AG09319 (cell line): ENCODE measurements around the gene ATF6B.
"Not testable (repeated sequence)": the region's sequence is repeated elsewhere in the genome, so short reads cannot be mapped to it uniquely, and the experiment has no call there.

ENCODE experiments used
- DNase-seq: peaks from one replicate; pipeline ENCODE4 v3.0.0-alpha.2; 2010; ENCODE audit warnings: low read depth; ENCODE audit errors: extremely low read depth
- TF ChIP-seq, protein P1 (sequence below): IDR thresholded peaks from 2 replicates; pipeline ENCODE4 v1.5.1; 2011; ENCODE audit warnings: low read depth, mild to moderate bottlenecking, inconsistent platforms, low read length, moderate library complexity

The ATF6B gene

DNA sequence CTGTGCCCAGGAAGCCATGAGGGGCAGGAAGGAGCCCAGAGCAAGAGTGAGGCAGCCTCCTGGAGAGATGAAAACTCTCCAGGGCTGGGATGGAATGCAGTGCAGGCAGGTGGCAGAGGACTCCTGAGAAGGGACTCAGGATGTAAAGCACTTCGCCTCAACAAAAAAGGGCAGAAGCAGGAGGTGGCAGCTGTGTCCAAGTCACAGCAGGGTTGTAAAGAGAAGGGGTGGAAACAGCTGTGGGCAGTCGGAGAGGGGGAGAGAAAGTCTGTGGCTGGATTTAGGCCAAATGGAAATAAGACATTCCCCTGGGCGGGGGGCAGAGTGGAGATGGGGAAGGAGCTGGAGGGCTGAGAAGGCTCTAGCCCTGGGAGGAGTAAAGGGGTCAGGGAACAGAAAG is 54.9 kb downstream of the ATF6B start:
- TF ChIP-seq, protein P1, sequence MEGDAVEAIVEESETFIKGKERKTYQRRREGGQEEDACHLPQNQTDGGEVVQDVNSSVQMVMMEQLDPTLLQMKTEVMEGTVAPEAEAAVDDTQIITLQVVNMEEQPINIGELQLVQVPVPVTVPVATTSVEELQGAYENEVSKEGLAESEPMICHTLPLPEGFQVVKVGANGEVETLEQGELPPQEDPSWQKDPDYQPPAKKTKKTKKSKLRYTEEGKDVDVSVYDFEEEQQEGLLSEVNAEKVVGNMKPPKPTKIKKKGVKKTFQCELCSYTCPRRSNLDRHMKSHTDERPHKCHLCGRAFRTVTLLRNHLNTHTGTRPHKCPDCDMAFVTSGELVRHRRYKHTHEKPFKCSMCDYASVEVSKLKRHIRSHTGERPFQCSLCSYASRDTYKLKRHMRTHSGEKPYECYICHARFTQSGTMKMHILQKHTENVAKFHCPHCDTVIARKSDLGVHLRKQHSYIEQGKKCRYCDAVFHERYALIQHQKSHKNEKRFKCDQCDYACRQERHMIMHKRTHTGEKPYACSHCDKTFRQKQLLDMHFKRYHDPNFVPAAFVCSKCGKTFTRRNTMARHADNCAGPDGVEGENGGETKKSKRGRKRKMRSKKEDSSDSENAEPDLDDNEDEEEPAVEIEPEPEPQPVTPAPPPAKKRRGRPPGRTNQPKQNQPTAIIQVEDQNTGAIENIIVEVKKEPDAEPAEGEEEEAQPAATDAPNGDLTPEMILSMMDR: no peak
- DNase-seq: no peak

DNA sequence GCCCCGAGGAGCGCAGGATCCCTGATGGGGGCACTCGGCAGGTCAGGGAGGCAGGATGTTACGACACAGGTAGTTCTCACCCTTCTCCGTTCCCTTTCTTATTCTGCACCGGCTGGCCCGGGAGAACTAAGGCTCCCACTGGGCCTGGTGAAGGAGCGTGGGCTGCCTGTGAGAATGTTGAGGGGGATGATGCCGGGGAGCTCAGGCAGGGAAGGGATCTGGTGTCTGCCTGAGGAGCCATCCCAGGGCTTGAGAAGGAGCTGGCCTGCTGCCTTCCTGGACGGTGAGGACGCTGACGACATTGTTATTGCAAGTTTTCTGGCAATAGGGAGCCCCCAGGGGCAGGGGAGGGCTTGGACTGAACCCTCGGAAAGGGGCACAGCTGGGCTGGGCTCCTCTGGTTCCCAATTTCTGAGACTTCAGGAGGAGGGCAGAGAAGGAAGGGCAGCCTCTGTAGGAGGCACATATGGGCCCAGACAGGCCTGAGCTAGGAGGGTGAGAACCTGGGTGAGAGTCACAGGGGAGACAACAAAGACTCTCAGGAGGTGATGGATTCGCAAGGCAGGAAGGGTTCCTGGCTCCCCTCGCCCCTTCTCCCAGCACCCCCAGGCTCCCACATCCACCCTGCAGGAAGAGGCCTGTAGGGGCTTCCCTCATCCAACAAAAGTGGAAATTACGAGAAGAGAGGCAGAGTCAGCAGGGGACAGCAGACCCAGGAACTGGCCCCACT is 57.1 kb downstream of the ATF6B start:
- TF ChIP-seq, protein P1: no peak
- DNase-seq: no peak

DNA sequence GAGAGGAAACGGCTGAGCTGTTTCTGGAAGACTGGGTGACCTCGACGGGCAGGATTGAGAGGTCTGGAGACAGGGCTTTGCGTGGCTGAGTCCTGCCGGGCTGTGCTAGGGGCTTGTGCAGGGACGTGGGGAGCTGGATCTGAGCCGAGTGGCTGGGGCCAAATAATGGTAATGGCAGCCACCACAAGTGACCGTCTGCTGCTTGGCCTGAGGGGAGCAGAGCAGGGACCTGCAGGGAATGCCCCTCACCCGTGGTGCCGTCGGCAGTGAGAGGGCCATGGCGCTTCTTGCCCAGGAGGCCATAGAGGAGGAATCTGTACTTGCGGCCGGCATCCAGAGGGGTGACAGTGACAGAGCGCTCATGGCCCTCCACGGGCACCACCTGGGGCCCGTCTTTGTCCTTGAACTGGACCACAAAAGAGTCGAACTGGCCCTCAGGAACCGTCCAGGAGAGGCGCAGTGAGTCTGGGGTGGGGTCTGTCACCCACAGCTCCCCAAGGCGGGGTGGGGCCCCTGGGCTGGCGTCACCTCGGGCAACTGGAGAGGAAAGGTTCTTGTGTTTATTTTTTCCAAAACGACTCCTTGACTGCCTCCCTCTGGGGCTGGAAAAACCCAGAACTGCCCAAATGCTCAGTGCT is 58.0 kb downstream of the ATF6B start:
- no peak for DNase-seq
- TF ChIP-seq, protein P1: no peak

DNA sequence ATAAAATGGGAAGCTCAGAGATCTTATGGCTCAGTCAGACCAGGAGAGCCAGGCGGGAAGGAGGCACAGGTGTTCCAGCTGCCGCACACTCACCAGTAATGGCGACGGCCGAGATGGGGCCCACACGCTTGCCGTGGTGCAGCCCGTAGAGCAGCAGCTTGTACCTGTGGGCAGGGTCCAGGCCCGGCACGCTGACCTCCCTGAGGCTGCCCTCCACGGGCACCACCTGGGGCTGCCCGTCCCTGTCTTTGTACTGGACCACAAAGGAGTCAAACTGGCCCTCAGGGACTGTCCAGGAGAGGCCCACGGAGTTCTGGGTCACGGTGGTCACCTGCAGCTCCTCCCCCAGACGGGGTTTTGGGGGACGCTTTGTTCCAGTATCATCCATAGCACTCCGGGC is 58.6 kb downstream of the ATF6B start:
- DNase-seq: no peak
- TF ChIP-seq, protein P1: no peak

DNA sequence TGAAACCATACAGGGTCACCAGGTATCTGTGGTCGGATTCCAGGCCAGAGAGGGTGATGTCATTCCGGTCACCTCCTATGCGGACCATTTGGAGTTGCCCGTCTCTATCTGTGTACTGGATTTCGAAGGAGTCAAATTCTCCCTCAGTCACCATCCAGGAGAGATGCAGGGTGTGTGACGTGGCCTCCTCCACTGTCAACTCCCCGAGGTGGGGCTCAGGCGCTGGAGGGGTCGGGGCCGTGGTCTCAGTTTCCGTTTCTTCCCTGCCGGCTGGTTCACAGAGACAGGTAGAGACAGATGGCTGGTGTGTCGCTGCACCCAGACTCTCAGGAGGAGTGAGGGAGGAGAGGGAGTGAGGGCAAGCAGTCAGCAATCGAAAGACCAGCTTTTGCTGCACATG is 59.2 kb downstream of the ATF6B start:
- DNase-seq: no peak
- TF ChIP-seq, protein P1: no peak

DNA sequence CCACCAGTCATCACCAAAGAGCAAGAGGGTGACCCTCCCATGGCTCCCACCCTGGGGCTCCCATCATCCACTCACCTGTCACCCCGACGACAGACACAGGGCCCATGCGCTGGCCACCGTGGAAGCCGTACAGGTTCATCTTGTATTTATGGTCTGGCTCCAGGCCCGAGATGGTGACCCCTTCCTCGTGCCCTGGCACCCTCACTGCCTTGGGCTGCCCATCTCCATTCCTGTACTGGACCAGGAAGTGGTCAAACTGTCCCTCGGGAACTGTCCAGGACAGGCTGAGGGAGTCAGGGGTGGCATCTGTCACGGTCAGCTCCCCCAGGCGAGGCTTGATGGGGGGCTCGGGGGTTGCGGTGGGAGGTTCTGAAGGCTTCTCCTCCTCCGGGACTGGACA is 59.7 kb downstream of the ATF6B start:
- DNase-seq: not testable (repeated sequence)

DNA sequence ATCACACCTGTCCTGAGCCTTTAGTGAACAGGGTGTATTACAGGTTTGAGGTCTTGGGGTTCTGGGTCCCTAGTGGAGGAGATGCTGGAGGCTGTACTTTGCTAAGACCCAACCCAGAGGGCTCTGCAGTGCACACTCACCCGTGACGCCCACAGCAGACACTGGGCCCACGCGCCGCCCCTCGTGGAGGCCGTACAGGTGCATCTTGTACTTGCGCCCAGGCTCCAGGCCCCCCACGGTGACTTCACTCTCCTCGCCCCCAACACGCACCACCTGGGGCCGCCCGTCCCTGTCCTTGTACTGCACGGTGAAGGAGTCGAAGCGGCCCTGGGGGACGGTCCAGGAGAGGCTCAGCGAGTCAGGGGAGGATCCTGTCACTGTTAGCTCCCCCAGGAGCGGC is 60.5 kb downstream of the ATF6B start:
- not testable (repeated sequence) for DNase-seq
